Measurements from ENCODE around the gene IBTK. TPM values are rescaled to one million over a fixed set of nuclear protein-coding genes. Genes with fewer than 3 reads are reported as not detected.
A peak's percentile ranks its signal among the peaks of the same experiment; 100 is the strongest.

The IBTK gene
- total and polyA plus RNA-seq, 12 donors: 26.7 to 85.0 (median 51.3) TPM

- intact Hi-C loops (cut with DNase I): no loop called here
- Histone ChIP-seq H3K4me1 (replicated peaks in 1 of 2) (peaks cover 7 to 29% of the 10 kb centered on the region in 2 donors), H3K9me3 (replicated peaks in 1 of 3) (no peaks in the 10 kb centered on the region), H3K4me3 (no peak overlapping the region), H3K27me3 (no peaks in the 10 kb centered on the region), H3K27ac (no peak overlapping the region), H3K36me3 (replicated peaks in 1 of 2) (peaks cover 0 to 36% of the 10 kb centered on the region in 2 donors)
- DNase-seq: peak in 6 of 7 donors; percentile 33 to 56 (median 44)
- WGBS, 4 donors: 21 to 45% (median 29%) methylated on average over 1 of the region's 1 CpG
- TF ChIP-seq CTCF (IDR thresholded peaks at IDR 0.05) (no peak), POLR2A (IDR thresholded peaks at IDR 0.05) (no peak)
Measured at GRCh38 chr6:82237013-82237412, 10.5 kb downstream of the IBTK start.

DNA sequence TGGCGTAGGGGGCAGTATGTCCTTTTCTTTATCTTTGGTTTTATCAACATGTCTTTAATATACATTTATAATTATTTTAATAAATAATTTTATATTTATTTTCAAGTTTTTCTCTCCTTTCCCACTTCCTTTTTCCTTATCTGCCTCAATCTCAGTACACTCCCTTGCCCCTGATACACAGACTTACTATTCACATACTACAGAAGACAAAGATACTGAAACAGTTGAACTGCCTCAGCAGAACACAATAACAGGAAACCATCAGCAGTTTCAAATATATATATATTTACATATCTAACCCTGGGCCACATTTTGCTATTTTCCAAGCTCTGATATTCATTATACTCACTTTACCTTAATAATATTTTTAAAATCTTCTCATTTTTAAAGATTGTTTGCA lies 19.8 kb downstream of the IBTK start:
- peaks cover 0 to 18% of the 10 kb centered on the region in 2 donors for H3K4me1 ChIP-seq (replicated peaks in 1 of 2)
- no peaks in the 10 kb centered on the region for H3K27me3 ChIP-seq
- 95 to 98% (median 96%) methylated on average over 1 of the region's 1 CpG for WGBS, 4 donors
- no peak for DNase-seq
- no peak overlapping the region for H3K27ac ChIP-seq
- peaks cover 0 to 60% of the 10 kb centered on the region in 2 donors for H3K36me3 ChIP-seq (replicated peaks in 1 of 2)
- H3K4me3 ChIP-seq: no peak overlapping the region
- intact Hi-C loops (cut with DNase I): no loop called here
- TF ChIP-seq CTCF (IDR thresholded peaks at IDR 0.05): no peak
- no peak for TF ChIP-seq POLR2A (IDR thresholded peaks at IDR 0.05)
- H3K9me3 ChIP-seq (replicated peaks in 1 of 3): no peaks in the 10 kb centered on the region

- H3K27ac ChIP-seq: no peak overlapping the region
- H3K36me3 ChIP-seq (replicated peaks in 1 of 2): peaks cover 0 to 58% of the 10 kb centered on the region in 2 donors
Measured at GRCh38 chr6:82220167-82220566, 27.4 kb downstream of the IBTK start.

DNA sequence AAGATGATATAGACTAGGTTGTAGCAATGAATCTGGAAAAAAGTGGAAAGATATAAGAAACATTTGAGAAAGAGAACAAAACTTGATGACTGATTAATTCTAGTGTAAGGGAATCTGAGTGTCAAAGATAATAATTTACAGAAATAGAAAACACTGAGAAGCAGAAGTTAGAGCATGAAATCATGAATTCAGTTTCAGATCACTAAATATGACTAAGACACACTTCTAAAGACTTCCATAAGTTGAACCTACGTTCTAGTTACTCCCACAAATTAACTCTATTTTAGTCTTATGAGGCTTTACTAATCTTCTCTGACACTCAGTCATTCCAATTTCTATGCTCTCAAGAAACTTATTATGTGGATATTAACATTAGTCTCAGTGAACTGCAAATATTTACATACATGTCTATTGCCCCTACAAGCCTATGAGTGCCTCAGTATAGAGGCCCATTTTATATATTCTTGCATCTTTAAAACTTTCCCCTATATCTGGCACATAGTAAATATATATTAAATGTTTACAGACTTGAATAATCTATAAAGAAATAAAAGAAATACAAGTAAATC lies 30.4 kb downstream of the IBTK start:
- TF ChIP-seq POLR2A (IDR thresholded peaks at IDR 0.05) (no peak), CTCF (IDR thresholded peaks at IDR 0.05) (no peak)
- Histone ChIP-seq H3K36me3 (replicated peaks in 1 of 2) (peaks cover 0 to 55% of the 10 kb centered on the region in 2 donors), H3K9me3 (replicated peaks in 1 of 3) (no peaks in the 10 kb centered on the region), H3K4me1 (replicated peaks in 1 of 2) (no peaks in the 10 kb centered on the region), H3K4me3 (no peak overlapping the region), H3K27ac (no peak overlapping the region), H3K27me3 (no peaks in the 10 kb centered on the region)
- intact Hi-C loops (cut with DNase I): no loop called here
- no peak for DNase-seq
- WGBS, 4 donors: 78 to 86% (median 82%) methylated on average over 1 of the region's 1 CpG

More at GRCh38 chr6:82220167-82220566, 27.4 kb downstream of the IBTK start:
- no peak overlapping the region for H3K4me3 ChIP-seq
- no peaks in the 10 kb centered on the region for H3K9me3 ChIP-seq (replicated peaks in 1 of 3)
- intact Hi-C loops (cut with DNase I): no loop called here
- H3K4me1 ChIP-seq (replicated peaks in 1 of 2): no peaks in the 10 kb centered on the region
- TF ChIP-seq CTCF (IDR thresholded peaks at IDR 0.05) (no peak), POLR2A (IDR thresholded peaks at IDR 0.05) (no peak)
- DNase-seq: no peak
- 96 to 100% (median 96%) methylated on average over 2 of the region's 2 CpGs for WGBS, 4 donors
- H3K27me3 ChIP-seq: no peaks in the 10 kb centered on the region
